ENCODE results near the gene TRAF6. TPM values are rescaled to one million over a fixed set of nuclear protein-coding genes. Genes with fewer than 3 reads are reported as not detected.

Gene TRAF6
- total RNA-seq, 1 donor from 2014 or later = 7.5 TPM

DNA sequence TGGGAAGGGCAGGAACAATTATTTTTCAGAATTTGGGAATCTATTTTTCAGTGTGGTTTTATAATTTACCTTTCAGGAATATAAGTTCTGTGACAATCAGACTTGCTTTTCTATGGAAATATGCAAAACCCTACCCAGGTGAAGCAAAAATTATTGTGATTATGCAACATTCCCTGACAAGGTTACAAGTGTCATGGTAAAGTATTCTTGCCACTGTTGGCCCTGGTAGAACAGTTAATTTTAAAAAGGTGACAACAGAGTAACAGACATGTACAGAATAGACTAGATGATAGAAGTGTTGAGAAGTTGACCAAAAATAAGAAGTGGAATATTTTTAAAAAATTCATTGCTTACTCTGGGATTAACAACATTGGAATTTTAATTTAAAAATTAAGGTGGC is 29.2 kb downstream of the TRAF6 start:
- no peak for DNase-seq (ENCODE audit: low read depth)
- H3K4me3 ChIP-seq (ENCODE audit: low read depth, low read length) = no peak overlapping the region
- TF ChIP-seq, protein P1, sequence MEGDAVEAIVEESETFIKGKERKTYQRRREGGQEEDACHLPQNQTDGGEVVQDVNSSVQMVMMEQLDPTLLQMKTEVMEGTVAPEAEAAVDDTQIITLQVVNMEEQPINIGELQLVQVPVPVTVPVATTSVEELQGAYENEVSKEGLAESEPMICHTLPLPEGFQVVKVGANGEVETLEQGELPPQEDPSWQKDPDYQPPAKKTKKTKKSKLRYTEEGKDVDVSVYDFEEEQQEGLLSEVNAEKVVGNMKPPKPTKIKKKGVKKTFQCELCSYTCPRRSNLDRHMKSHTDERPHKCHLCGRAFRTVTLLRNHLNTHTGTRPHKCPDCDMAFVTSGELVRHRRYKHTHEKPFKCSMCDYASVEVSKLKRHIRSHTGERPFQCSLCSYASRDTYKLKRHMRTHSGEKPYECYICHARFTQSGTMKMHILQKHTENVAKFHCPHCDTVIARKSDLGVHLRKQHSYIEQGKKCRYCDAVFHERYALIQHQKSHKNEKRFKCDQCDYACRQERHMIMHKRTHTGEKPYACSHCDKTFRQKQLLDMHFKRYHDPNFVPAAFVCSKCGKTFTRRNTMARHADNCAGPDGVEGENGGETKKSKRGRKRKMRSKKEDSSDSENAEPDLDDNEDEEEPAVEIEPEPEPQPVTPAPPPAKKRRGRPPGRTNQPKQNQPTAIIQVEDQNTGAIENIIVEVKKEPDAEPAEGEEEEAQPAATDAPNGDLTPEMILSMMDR (conservative IDR thresholded peaks at IDR 0.05; ENCODE audit: low read depth, low read length) = no peak

DNA sequence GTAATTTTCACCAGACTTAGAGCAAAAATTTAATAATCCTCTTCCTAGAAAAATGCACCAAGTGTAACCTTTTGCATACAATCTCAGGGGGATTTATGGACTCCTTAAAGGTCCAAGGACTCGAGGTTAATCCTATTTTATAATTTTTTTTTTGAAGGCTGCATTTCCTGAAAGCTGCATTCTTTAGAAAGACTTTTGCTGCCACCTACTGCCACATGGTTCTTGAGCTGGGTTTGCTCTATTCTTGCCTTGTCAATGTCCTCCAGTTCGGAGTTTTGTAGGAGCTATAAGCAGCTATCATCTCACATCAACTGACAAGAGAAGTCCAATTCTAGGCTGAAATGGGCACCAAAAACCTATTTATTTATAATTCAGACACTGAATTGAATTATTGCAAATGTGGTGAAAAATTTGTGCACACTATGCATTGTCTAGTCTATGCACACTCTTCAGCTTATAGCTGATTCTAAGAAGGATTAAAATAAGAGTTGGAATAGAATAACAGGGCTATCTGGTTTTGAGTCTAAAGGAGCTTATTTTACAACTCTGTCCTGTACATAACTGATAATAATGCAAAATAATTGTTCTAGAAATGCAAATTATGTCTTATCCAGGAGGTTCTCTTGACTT is 31.3 kb downstream of the TRAF6 start:
- no peak for DNase-seq (ENCODE audit: low read depth)
- TF ChIP-seq, protein P1 (conservative IDR thresholded peaks at IDR 0.05; ENCODE audit: low read depth, low read length) = peak; percentile 80
- no peak overlapping the region for H3K4me3 ChIP-seq (ENCODE audit: low read depth, low read length)

DNA sequence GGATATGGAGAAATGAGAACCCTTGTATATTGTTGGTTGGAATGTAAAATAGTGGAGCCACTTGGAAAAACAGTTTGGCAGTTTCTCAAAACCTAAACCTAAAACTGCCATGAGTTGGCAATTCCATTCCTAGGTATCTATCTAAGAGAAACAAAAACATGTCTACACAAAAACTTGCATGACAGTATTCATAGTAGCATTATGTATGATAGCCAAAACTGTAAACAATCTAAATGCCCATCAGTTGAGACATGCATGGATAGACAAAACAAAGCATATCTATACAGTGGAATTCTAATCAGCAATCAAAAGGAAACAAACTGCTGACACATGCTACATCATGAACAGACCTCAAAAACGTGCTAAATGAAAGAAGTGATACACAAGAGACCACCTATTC is 34.9 kb downstream of the TRAF6 start:
- DNase-seq (ENCODE audit: low read depth) = no peak
- no peak overlapping the region for H3K4me3 ChIP-seq (ENCODE audit: low read depth, low read length)
- TF ChIP-seq, protein P1 (conservative IDR thresholded peaks at IDR 0.05; ENCODE audit: low read depth, low read length) = no peak

GRCh38 chr11:36471577-36471976 is 38.5 kb downstream of the TRAF6 start:
- TF ChIP-seq, protein P1 (conservative IDR thresholded peaks at IDR 0.05; ENCODE audit: low read depth, low read length) = no peak
- DNase-seq (ENCODE audit: low read depth) = no peak
- no peak overlapping the region for H3K4me3 ChIP-seq (ENCODE audit: low read depth, low read length)

DNA sequence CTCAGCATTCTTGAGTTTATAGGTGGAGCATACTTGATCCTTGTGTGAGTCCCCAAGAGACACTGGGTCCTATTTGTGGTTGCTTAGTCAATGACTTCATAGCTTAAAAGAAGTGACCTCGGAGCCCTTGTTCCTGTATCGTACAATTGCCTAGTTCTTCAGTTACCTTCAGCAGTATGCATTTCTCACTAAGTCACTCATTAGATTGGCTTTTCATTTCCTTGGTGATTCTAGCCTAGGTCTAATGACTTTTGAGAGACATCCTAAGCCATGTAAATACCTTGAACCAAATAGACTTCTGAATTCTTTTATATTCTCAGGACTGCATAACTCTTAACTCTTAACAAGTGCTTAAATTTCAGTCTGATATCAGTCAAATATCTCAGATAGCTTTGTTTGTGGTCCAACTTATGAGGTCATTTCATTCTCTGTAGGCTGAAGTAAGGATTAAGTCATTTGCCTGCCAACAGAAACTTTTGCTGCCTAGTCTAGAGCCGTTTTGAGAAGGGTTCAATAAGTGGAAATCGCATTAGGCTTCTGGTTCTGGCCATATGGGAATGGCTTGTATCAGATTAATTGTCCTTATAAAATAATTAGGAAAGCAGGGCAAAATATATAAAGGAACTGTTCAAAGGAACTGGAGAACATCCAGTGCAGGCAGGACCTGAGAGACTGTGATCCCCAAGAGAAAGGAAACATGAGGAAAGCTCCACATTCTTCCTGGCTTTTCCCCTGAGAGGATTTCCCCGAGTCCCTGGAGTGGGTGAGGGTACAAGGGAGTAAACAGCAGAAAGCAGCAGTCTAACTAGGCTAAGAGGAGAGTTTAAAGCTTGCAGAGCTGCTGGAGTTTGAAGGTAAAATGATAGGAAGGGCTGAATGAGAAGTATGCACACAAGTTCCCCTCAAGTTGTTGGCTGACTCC is 39.9 kb downstream of the TRAF6 start:
- no peak overlapping the region for H3K4me3 ChIP-seq (ENCODE audit: low read depth, low read length)
- TF ChIP-seq, protein P1 (conservative IDR thresholded peaks at IDR 0.05; ENCODE audit: low read depth, low read length) = no peak
- no peak for DNase-seq (ENCODE audit: low read depth)

GRCh38 chr11:36469063-36469462 is 41.0 kb downstream of the TRAF6 start:
- DNase-seq (ENCODE audit: low read depth) = no peak
- TF ChIP-seq, protein P1 (conservative IDR thresholded peaks at IDR 0.05; ENCODE audit: low read depth, low read length) = peak; percentile 54
- H3K4me3 ChIP-seq (ENCODE audit: low read depth, low read length) = no peak overlapping the region

Measured in epithelial cell of proximal tubule (primary cell).